GM19372 (cell line): ENCODE results near the gene ATP7B.

Experiments
- ATAC-seq: cut with Tn5 transposase; IDR thresholded peaks from one replicate; pipeline ENCODE4 v1.9.1; 2021; ENCODE audit warnings: mild to moderate bottlenecking, low read depth, moderate library complexity; ENCODE audit not compliant: unreplicated experiment

Gene ATP7B

DNA sequence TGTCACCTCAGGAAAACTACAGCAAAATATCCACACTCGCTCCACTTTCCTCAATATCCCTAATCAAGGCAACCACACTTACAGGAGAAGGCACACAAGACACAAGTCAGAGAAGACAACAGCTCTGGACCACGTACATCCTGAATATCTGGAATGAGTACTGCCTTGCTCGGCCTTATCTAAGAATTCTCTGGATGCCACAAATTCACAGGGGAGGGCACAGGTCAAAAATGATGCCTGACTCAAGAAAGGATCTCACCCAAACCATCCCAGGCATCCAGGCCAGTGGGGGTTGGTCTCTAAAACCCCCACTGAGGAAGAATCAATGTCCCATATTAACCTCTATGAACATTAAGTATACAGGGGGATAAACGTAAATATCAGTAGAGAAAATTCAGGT is 29.9 kb downstream of the ATP7B start:
- no peak for ATAC-seq

DNA sequence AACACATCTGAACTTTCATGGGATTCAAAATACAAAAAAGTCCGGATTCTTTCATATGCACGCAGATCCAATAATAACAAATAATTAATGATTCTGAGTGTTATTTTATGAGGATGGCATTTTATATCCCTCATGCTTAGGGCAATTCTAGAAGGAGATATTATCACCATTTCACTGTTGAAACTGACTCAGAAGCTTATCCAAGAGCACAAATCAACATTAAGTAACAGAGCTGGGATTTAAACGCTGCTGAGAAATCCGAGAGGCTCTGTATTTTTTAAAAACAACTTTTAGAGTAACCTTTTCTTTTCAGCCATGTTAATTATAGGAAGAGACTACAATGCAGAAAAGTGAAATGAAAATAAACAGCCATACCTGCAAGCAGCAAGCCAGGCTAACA is 30.3 kb downstream of the ATP7B start:
- no peak for ATAC-seq

DNA sequence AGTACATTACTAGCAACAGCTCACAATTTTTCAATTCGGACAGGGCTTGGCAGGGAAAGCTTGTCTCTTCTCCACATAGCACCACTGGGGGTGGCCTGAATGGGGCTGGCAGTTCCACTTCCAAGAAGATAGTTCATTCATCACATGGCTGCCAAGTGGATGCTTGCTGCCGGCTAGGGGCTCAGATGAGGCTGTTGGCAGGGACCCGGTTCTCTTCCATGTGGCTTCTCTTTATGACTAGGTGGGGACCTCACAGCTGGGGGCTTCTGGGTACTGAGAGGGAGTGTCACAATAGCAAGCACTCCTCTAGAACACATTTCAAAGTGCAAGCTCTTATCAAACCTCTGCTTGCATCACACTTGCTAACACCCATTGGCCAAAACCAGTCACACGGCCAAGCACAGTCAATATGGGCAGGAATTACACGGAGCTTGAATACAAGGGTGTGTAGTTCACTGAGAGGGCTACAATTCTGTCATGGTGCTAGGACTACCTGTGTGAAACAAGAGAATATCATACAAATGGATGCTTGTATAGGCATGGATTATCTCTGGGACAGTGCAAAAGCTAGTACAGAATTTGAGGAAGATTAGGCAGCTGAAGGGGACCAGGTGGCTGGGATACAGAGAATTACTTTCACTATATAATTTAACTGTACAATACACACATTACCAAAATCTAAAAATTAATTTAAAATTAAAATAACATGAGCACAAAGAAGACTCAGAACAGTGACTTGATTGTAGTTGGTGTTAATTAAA is 32.3 kb downstream of the ATP7B start:
- ATAC-seq: no peak

DNA sequence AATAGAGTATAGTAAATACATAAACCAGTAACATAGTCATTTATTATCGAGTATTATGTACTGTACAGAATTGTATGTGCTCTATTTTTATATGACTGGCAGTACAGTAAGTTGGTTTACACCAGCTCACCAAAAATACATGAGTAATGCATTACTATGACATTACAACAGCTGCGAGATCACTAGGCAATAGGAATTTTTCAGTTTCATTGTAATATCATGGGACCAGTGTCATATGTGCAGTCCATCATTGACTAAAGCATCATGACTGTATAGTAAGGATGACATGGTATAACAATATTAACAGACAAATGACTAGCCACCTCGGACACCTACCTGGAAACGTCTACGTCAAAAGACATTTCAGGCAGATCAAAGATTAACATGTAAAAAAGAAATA is 33.6 kb downstream of the ATP7B start:
- ATAC-seq: no peak

DNA sequence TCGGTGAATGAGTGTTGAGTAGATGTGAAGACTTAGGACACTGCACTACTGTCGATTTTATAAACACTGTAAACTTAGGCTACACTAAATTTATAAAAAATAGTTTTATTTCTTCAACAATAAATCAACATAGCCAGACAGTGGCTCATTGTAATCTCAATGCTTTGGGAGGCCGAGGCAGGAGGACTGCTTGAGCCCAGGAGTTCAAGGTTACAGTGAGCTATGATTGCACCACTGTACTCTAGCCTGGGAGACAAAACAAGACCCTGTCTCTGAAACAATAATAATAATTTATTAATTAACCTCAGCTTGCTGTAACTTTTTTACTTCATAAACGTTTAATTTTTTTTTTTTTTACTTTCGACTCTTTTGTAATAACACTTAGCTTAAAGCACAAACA is 34.4 kb downstream of the ATP7B start:
- no peak for ATAC-seq

DNA sequence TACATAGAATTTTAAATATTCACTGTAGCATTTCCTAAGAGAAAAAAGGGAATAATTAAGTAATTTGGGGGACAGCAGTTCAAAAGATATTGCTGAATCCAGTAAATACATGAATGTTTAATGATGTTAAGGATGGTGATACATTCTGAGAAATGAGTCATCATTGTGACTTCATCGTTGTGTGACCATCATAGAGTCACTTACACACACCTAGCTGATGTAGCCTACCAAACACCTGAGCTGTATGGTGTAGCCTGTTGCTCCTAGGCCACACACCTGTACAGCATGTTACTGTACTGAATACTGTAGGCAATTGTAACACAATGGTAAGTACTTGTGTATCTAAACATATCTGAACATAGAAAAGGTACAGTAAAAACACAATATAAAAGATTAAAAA is 34.8 kb downstream of the ATP7B start:
- ATAC-seq: no peak

DNA sequence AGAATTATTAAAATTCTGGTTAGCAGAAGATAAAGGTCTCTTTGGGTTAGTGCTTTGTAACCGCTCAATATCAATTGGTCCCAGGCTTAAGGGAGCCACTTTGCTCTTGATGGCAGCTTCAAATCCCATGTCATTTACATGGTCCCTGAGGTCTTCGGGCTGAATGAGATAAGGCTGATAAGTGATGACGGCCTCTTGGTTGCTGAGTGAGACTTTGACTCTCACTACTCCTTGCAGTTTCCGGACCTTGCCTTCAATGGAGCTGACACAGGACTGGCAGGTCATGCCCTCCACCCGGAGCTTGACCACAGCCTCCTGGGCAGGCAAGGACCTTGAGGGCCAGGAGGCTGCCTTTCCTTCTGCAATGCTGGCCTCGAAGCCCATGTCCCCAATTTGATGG is 36.8 kb downstream of the ATP7B start:
- ATAC-seq: no peak

DNA sequence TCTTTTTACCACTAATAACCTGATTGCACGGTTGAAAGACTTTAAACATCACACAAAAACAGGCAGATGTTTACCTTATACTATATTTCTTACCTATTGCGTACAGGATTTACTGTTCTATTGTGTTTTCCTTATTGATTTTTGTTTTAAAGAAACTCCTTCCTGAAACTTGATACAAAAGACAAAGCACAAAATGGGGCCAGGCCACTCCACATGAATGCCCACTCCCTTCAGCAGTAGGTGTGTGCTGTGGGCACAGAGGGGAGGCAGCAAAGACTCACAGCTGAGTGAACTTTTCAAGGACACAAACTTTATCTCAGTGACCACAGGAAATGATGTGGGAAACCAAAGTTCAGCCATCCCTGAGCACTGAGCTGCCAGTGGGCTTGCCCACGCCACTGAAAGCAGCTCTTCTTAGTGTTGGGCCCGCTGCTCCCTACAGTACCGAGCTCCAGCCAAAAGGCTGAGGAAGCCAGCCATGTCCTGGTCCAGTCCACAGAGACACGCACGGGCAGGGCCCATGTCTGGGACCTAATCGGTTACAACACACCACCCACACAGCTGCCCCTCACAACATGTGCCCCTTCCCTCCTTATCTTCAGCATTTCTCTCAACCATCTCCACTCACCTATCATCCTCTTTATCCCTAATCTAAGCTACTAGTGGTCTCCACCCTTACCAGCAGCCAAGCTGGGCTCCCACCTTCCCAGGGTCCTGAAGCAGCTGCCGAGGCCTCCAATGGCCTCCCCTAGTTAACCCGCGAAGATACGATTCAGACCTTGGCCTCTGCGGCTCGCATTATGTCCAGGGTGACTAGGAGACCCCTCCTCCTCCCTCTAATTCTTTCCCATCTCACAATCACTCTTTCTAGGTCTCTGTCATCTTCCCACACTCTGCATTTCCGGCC is 39.5 kb downstream of the ATP7B start:
- no peak for ATAC-seq

DNA sequence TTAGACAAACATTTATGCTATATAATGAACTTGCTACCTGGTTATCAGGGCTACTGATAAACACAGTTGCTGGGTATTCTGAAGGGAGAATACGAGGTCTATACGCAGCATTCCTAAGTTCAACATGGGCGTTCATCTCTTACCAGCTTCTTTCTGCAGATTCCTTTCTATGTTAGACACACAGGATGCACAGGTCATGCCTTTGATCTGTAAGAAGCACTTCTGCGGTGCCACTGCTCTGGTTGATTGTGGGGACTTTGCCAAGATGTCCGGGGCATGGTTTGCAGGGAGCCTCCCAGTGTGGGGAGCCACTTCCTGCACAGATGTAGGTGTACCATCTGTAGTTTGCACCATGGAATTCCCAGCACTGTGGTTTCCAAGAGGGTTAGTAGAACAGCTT is 40.9 kb downstream of the ATP7B start:
- no peak for ATAC-seq

DNA sequence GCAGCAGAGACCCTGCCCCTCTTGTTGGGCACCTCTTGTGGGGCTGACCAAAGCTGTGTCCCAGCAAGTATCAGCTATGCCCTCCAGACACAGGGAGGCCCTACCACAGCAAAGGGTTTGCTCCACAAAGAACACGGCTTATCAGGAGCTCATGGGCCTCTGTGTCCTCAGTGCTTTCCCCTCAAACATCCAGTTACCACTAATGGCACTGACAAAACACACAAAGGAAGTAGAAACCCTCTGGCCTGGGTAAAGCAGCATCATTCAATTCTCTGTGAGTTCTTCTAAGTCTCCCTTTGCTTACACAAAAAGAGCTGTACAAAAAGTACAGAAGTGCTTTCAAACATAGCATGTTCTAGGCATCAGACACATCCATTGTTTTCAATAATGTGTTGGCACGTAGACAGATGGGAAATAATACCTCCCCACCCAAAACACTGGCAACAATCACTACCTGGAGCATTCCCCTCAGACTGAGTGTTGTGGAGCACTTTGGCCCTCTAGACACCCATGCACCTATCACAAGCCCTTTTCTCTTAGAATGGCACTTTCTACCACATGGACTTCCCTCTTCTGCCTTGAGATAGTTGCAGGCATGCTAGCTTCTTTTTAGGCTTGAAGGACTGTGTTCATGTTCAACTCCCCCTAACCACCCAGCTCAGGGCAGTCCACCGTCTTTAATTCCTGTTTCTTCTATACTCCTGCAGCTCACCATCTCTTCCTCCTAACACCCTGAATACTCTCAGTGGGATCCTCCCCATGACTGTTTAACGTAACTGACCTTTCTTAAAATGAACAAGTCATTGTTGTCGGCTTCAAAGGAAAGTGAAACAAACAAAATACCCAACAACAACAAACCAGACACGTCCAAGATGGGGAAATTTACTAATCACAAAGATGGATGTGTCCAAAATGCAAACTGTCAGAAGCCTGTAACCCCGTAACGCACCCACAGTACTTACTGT is 43.5 kb downstream of the ATP7B start:
- ATAC-seq: no peak

DNA sequence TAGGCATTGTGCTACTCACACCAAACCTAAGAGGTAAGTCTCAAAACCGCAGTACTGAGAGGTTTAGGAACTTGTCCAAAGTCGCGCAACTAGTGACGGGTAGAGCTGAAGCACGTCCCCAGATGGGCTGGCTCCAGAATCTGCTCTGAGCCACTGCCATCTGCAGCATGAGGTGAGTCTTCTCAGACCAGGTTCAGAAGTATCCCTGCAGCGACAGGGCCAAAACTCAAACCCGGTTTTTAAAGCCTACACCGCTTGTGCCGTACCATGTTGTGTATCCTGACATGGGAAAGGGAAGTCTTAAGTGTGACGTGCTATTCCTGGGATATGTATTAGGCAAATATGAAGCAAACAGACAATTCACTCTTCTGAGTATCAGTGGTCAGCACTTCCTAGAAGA is 45.1 kb downstream of the ATP7B start:
- no peak for ATAC-seq

DNA sequence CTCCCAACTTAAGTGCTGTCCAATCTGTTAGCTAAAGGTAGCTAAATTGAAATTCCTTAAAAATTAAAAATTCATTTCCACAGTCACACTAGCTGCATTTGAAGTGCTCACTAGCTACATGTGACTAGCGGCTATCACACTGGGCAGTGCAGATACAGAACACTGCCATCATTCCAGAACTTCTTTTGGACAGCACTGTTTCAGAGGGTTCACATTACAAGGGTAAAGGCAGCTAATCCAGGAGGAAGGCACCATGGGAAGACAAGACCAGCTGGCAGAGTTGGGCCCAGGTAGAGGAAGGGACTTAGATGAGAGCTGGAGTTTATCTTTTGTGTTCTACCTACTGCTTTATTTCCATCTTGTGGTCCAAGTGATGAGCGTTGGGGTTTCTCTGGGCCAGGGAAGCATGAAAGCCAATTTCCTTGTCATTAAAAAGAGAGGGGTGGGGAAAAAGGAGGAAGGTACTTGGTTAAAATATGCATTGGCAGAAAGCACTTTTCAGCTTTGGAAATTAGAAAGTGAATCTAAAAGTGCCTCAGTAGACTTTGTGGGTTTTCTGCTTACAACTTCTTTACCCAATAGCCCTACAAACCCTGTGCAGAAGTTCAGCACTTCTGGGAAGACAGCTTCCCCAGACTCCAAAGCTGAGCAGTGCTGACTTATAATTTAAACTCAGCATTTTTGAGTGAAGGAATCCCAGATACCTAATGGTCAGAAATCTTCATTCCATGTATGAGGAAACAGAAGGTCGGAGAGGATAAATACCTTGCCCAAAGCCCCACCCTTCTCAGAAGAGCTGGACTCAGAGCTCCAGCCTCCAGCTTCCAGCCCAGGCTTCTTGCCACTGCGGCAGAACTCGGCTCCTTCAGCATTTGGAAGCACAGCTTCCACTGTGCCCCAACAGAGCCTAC is 49.5 kb downstream of the ATP7B start:
- no peak for ATAC-seq

DNA sequence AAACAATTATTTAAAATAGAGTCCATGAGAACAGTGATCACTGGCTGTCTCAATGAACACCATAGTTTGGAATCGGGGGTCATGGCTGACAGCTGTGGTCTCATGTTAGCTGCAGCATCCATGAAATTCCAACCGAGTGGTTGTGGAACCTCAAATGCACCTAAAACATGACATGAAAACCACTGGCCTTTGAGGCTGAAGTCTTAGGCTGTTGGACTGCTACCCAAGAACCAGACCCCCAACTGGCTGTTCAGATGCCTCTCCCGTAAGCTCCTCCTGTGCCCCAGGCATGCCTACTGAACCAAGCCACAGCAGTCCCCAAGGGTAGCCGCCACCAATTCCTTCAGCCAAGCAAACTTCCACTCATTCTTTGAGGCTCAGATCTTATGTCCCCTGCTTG is 50.5 kb downstream of the ATP7B start:
- no peak for ATAC-seq

DNA sequence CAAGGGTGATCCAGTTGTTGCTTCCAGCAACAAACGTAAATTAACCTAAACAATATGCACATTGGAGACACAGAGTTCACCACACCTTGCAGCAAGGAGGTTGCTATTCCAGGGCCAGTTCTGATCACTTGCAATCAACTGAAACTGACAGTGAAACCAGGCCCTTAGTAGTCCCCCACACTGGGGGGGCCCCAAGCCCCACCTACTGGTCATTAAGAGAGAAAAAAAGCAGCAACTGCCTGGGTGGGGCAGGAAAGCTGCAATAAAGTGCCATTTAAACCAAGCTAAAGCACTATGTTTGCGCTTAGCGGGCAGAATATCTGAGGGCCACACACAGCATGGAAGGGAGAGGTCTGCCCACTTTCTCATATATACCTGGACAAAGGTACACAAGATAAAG is 51.5 kb downstream of the ATP7B start:
- peak; percentile 85 for ATAC-seq

DNA sequence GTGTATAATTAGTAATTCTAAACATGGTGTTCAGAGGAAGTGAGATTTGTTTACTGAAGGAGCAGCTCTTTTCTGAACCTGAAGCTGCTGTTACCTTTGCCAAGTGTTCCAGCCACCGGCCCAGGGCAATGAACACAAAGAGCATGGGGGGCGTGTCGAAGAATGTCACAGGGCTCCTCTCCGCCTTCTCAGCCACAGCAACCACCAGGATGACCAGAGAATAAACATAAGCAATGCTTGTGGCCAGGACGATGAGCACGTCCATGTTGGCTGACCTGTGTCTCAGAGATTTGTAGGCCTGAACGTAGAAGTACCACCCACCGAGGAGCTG is 53.1 kb downstream of the ATP7B start:
- ATAC-seq: no peak

DNA sequence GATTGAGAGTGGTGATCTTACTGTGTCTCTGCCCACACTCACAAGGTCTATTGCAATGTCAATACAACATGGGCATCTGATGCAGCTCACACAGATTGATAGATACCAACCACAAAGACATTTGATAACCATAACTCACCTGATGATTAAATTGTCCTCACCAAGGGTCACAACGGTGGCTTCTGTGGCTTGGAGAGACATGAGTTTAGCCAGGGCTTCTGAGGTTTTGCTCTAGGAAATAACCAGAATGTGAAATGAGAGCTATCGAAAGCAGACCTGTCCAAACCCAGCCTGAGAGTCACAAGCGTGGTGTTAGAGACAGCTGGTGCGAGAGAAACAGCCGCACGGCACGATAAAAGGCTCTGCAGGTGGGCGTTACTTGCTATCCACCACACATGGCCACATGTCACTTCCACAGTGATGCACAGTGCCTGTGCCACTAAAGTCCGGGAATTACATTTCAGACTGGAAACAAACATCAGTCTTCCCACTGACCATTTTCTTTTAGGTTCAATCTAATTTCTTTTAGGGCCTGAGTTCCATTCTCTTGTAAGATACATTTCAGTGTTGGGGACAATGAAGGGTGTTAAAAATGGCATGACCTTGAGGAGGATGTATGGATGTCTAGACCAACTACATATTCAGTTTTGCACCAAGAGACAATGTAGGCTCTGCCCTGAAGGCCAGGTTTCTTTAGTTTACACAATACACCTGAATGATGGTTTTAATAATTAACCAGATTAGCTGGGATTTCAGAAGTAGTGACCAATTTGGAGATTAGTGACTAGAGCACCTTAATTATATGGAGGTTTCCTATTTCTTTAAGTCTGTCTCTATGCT is 53.7 kb downstream of the ATP7B start:
- ATAC-seq: no peak

DNA sequence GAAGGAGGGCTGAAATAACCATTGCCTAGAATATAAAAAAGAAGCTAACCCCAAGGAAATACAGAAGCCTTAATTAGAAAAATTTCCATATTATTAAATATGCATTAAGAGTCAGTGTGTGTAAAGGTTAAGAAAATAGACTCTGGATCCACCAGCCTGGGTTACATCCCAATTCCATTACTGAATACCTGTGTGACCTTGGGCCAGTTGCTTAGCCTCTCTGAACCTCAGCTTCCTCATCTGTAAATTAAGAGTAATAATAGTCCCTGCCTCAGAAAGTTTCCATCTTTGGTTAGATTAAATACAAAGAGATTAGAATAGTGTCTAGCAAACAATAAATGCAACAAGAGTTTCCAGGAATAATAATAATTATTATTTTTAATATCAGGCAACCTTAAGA is 54.5 kb downstream of the ATP7B start:
- no peak for ATAC-seq

DNA sequence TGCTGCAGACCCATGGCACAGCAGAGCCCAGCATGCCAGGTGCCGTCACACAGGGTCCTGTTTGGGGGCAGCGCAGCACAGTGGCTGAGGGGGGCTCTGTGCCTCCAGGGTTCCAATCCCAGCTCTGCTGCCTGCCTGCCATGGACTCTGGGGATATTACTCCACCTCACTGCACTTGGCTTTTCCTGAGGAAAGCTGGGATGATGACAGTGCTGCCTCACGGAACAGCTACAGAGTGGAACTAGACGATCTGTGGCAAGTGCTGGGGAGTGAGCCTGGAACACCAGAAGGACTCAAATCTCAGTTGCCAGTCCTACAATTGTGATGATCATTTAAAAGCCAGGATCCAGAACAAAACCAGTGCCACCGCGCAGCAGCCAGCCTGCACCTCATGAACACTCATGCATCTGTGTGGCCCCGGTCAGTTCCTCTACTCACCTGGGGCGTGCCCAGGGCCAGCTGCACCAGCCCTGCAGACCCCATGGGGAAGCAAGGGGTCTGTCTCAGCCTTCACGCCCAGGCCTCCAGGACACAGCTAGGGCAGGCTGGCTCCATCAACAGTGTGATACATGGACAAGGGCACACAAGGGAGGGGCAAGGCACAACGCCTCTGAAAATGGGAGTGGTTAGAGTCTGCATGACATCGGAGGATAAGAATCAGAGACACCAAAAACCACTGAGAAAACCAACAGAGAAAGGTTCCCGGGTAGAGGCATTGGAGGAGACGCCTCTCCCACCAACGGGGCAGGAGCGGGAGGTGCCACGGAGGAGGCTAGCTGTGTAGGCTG is 55.2 kb downstream of the ATP7B start:
- ATAC-seq: no peak
